Right lobe of liver (tissue), 6 donors: ENCODE measurements around the gene RIPOR3. TPM values are rescaled to one million over a fixed set of nuclear protein-coding genes. Genes with fewer than 3 reads are reported as not detected.
A peak's percentile ranks its signal among the peaks of the same experiment; 100 is the strongest.

Experiments
- ATAC-seq, 4 donors: fragments of 200-7000 bp; cut with Tn5 transposase; one replicate each; pipeline ENCODE4 v1.9.1; 2020; ENCODE audit warnings: mild to moderate bottlenecking in 4 of 4, moderate library complexity in 4 of 4
- DNase-seq, 3 donors: peaks; one replicate each; pipeline ENCODE4 v3.0.0-alpha.2; 2020
- H3K27ac ChIP-seq, 3 donors: fragments of 200-600 bp; one replicate each; pipeline ENCODE4 v1.8.0; 2022
- H3K27me3 ChIP-seq, 2 donors: fragments of 200-600 bp; one replicate each; pipeline ENCODE4 v1.8.0; 2022
- H3K36me3 ChIP-seq, 4 donors: fragments of 200-600 bp; sonication (generic) in 1 of 4; one replicate each; pipeline versions ENCODE4 v1.5.1 to v1.8.0; 2017 to 2022; ENCODE audit warnings: control low read depth in 1 of 4
- H3K4me1 ChIP-seq, 4 donors: fragments of 200-600 bp; sonication (generic) in 1 of 4; one replicate each; pipeline versions ENCODE4 v1.5.1 to v1.8.0; 2017 to 2022; ENCODE audit warnings: control low read depth in 1 of 4
- H3K4me3 ChIP-seq, 3 donors: fragments of 200-600 bp; one replicate each; pipeline ENCODE4 v1.8.0; 2022
- H3K9me3 ChIP-seq, 4 donors: fragments of 200-600 bp; sonication (generic) in 1 of 4; one replicate each; pipeline versions ENCODE4 v1.5.1 to v1.8.0; 2017 to 2022; ENCODE audit warnings: control low read depth in 1 of 4
- CTCF ChIP-seq, 4 donors: fragments of 200-600 bp in 3 of 4; fragments of 450-650 bp in 1 of 4; IDR thresholded peaks; one replicate each; pipeline versions ENCODE4 v1.5.1 to v1.8.0; 2016 to 2022; ENCODE audit warnings: antibody characterized with exemption in 4 of 4, mild to moderate bottlenecking in 2 of 4
- POLR2A ChIP-seq: fragments of 450-650 bp; IDR thresholded peaks from one replicate; pipeline ENCODE4 v1.6.1; 2017; ENCODE audit warnings: antibody characterized with exemption, mild to moderate bottlenecking
- WGBS: methylation state at CpG from one replicate; pipeline ENCODE4 v1.1.6; 2018; ENCODE audit warnings: low coverage, low lambda C conversion rate; ENCODE audit not compliant: insufficient coverage; ENCODE audit errors: missing lambda C conversion rate; 5-methylcytosine and 5-hydroxymethylcytosine counted together
- intact Hi-C, 2 donors: fragments of 100-400 bp; cut with DNase I; formaldehyde crosslinking; loops; one replicate each; pipeline versions ENCODE4 v1.11.2 to v1.14.1; 2022
- total RNA-seq, 6 experiments: library from RNA; depleted of rRNA in 2 of 6; stranded (reverse); fragments of >200 nt in 2 of 6; fragmentation: NEBNext Ultra II Directional in 3 of 6; extraction: Animal tissue kit (Norgen Biotek cat#: 25700) in 3 of 6; gene quantifications; one replicate each; pipeline versions ENCODE4 v1.1.0 to v1.2.4, GENCODE V29; 2016 to 2023
- donor health status: DM: no; HTN: yes; CAD: no.
- donor health status: DM: no; HTN: no; CAD: no.
- donor health status: DM: no; HTN: no; CAD: no.
- donor health status: DM: no; HTN: yes; CAD: no.
- donor health status: DM: no; HTN: yes; CAD: no.

Gene RIPOR3
- total RNA-seq, 6 experiments from 2014 or later, result 4.8 to 13.8 (median 8.9) TPM

GRCh38 chr20:50728486-50728980 is 37.2 kb upstream of the RIPOR3 start:
- TF ChIP-seq POLR2A (no peak), CTCF (IDR thresholded peaks at IDR 0.05) (no peak)
- ATAC-seq, result no peak
- H3K4me1 ChIP-seq, result peaks cover 0 to 41% (median 20%) of the 10 kb centered on the region in 4 donors
- WGBS, result 62% methylated on average over 4 of the region's 4 CpGs
- H3K27ac ChIP-seq, result peak overlapping the region; percentile 59 to 85 (median 81)
- no peaks in the 10 kb centered on the region for H3K36me3 ChIP-seq
- H3K27me3 ChIP-seq, result no peaks in the 10 kb centered on the region
- H3K4me3 ChIP-seq, result no peak overlapping the region
- no peaks in the 10 kb centered on the region for H3K9me3 ChIP-seq
- DNase-seq, result no peak
- intact Hi-C loops, result no loop called here

GRCh38 chr20:50727792-50728485 is 36.6 kb upstream of the RIPOR3 start:
- 11% methylated on average over 8 of the region's 8 CpGs for WGBS
- Histone ChIP-seq H3K36me3 (no peaks in the 10 kb centered on the region), H3K27me3 (no peaks in the 10 kb centered on the region), H3K9me3 (no peaks in the 10 kb centered on the region), H3K27ac (peak overlapping the region; percentile 59 to 85 (median 81)), H3K4me1 (peaks cover 0 to 38% (median 18%) of the 10 kb centered on the region in 4 donors), H3K4me3 (peak overlapping the region in 2 of 3 donors; percentile 21 to 27)
- peak in 1 of 3 donors; percentile 49 for DNase-seq
- intact Hi-C loops, result no loop called here
- ATAC-seq, result peak; percentile 0 to 42 (median 10)
- TF ChIP-seq POLR2A (peak; percentile 35), CTCF (IDR thresholded peaks at IDR 0.05) (no peak)

- WGBS, result 70% methylated on average over 4 of the region's 4 CpGs
- no peak for TF ChIP-seq POLR2A
- TF ChIP-seq CTCF (IDR thresholded peaks at IDR 0.05), result no peak
- Histone ChIP-seq H3K27me3 (no peaks in the 10 kb centered on the region), H3K27ac (peak overlapping the region; percentile 39 to 85 (median 81)), H3K4me1 (peaks cover 0 to 30% (median 14%) of the 10 kb centered on the region in 4 donors), H3K4me3 (peak overlapping the region in 2 of 3 donors; percentile 21 to 27), H3K36me3 (no peaks in the 10 kb centered on the region), H3K9me3 (no peaks in the 10 kb centered on the region)
- peak in 1 of 3 donors; percentile 5 for DNase-seq
- ATAC-seq, result no peak
- intact Hi-C loops, result no loop called here
Measured at GRCh38 chr20:50726955-50727791, 35.8 kb upstream of the RIPOR3 start.

- peaks cover 0 to 30% (median 13%) of the 10 kb centered on the region in 4 donors for H3K4me1 ChIP-seq
Measured at GRCh38 chr20:50725724-50726005, 34.3 kb upstream of the RIPOR3 start.

More at GRCh38 chr20:50725724-50726005, 34.3 kb upstream of the RIPOR3 start:
- TF ChIP-seq POLR2A (no peak), CTCF (IDR thresholded peaks at IDR 0.05) (no peak)
- no peaks in the 10 kb centered on the region for H3K9me3 ChIP-seq
- H3K36me3 ChIP-seq, result no peaks in the 10 kb centered on the region
- WGBS, result 90% methylated on average over 10 of the region's 10 CpGs
- no peak overlapping the region for H3K4me3 ChIP-seq
- DNase-seq (no peak), ATAC-seq (no peak)
- no peaks in the 10 kb centered on the region for H3K27me3 ChIP-seq
- H3K27ac ChIP-seq, result no peak overlapping the region
- intact Hi-C loops, result no loop called here
